Measurements from ENCODE around the gene HAGHL.

- TF ChIP-seq CTCF (IDR thresholded peaks at IDR 0.05; ENCODE audit: poor library complexity) (no peak), EZH2phosphoT487 (IDR thresholded peaks at IDR 0.05; ENCODE audit: low read depth, severe bottlenecking, unreplicated experiment) (no peak)
Observed at GRCh38 chr16:770411-770810, 43.5 kb downstream of the HAGHL start.
